ENCODE results near the gene TFR2. TPM values are rescaled to one million over a fixed set of nuclear protein-coding genes. Genes with fewer than 3 reads are reported as not detected.

TFR2 gene
- total RNA-seq, 2 donors from 2014 or later, result 0.26 TPM; not detected in 1

DNA sequence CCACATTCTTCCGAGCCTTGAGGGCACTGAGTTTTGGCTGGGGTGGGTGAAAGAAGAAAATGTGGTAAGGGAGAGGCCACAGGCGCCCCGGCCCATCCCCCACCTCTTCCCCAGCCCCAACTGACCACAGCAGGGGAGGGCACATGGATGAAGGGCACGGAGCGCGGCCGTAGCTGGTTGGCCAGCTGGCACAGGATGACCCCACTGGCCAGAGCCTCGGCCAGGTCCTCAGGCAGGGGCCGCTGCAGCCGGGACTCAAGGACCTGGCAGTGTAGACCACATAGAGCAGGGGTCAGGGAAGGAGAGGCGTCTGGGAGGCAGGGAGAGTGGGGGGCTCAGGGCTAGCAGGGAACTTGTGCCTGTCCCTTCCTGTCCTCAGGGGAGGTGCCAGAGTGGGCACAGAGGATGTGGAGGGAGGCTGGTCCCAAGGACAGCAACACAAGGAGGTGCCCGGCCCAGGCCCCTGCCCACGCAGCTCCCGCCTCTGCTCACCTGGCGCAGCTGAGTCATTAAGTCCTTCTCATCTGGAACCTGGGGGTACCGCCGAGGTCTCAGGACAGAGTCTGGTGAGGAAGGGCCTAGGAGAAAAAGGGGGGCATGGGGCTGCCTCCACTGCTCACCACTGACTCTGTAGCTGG lies 65.5 kb downstream of the TFR2 start:
- TF ChIP-seq, protein P1, sequence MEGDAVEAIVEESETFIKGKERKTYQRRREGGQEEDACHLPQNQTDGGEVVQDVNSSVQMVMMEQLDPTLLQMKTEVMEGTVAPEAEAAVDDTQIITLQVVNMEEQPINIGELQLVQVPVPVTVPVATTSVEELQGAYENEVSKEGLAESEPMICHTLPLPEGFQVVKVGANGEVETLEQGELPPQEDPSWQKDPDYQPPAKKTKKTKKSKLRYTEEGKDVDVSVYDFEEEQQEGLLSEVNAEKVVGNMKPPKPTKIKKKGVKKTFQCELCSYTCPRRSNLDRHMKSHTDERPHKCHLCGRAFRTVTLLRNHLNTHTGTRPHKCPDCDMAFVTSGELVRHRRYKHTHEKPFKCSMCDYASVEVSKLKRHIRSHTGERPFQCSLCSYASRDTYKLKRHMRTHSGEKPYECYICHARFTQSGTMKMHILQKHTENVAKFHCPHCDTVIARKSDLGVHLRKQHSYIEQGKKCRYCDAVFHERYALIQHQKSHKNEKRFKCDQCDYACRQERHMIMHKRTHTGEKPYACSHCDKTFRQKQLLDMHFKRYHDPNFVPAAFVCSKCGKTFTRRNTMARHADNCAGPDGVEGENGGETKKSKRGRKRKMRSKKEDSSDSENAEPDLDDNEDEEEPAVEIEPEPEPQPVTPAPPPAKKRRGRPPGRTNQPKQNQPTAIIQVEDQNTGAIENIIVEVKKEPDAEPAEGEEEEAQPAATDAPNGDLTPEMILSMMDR (IDR thresholded peaks at IDR 0.05), result no peak
- no peak for TF ChIP-seq POLR2A (IDR thresholded peaks at IDR 0.05)
- ATAC-seq (no peak), DNase-seq (no peak)
- H3K36me3 ChIP-seq (replicated peaks in 1 of 2; ENCODE audit: insufficient read depth in 1 of 2, low read depth in 2 of 2), result peaks cover 21 to 31% of the 10 kb centered on the region in 2 donors
- no peaks in the 10 kb centered on the region for H3K27me3 ChIP-seq
- intact Hi-C loops (cut with DNase I), result no loop called here
- no peaks in the 10 kb centered on the region for H3K9me3 ChIP-seq
- no peak overlapping the region for H3K4me3 ChIP-seq
- no peak overlapping the region for H3K27ac ChIP-seq
- WGBS, 2 donors, result 83 to 85% methylated on average over 12 to 17 of the region's 17 CpGs
- H3K4me1 ChIP-seq, result peaks cover 7% of the 10 kb centered on the region

DNA sequence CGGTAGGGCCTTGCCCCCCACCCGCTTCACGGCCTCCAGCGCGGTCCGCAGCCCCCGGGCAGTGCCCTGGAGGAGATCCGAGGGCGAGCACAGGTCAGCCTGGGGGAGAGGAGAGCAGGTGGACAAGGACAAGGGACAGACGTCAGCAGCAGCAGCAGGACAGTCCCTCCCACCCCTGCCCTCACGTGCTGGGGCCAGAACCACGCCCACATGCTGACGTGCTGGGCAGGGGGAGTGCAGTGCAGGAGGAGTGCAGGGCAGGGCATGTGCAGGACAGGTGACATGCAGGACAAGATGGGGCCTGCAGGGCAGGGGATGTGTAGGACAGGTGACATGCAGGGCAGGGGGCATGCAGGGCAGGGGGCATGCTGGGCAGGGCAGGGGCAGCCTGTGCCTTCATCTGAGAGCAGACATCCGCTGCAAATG lies 66.1 kb downstream of the TFR2 start:
- no peak overlapping the region for H3K27ac ChIP-seq
- intact Hi-C loops (cut with DNase I), result no loop called here
- peaks cover 12% of the 10 kb centered on the region for H3K4me1 ChIP-seq
- H3K9me3 ChIP-seq, result no peaks in the 10 kb centered on the region
- H3K27me3 ChIP-seq, result no peaks in the 10 kb centered on the region
- TF ChIP-seq, protein P1 (IDR thresholded peaks at IDR 0.05), result no peak
- TF ChIP-seq POLR2A (IDR thresholded peaks at IDR 0.05), result no peak
- H3K4me3 ChIP-seq, result no peak overlapping the region
- ATAC-seq (no peak), DNase-seq (no peak)
- 61 to 83% methylated on average over 7 to 13 of the region's 14 CpGs for WGBS, 2 donors
- H3K36me3 ChIP-seq (replicated peaks in 1 of 2; ENCODE audit: insufficient read depth in 1 of 2, low read depth in 2 of 2), result peaks cover 21 to 29% of the 10 kb centered on the region in 2 donors

DNA sequence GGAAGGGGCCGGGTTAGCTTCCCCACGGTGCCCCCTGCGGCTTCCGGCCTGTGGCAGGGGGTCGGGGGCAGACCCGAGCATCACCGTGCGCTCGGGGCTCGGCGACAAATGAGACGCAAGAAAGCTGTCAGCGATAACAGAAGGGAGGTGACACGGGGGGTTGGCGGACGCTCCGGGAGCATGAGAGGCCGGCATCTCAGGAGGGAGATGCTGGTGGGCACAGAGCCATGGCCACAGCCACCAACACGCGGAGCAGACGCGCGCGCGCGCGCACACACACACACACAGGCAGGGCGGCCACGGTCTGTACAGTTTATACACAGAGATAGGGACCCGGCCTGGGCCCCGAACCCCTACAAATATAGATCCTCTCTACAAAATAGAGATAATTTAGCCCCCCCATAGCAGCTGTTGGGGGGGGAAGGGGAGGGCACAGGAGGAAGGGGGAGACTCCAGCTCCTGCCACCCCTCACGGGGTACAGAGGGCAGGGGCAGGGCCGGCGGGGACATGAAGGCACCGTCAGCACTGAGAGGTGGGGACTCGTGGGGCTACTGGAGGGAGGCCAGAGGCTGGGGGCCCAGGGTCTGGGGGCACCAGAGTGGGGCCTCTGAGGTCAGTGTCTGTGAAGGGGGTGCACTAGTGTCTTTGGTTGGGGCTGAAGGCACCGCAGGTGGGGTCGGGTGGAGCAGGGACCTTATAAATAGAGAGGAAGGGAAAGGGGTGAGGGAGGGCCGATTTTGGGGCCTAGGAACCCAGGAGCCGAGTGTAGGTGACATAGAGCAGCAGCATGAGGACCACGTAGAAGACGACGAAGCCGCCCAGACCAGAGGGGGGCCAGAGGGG lies 66.8 kb downstream of the TFR2 start:
- Histone ChIP-seq H3K27me3 (no peaks in the 10 kb centered on the region), H3K36me3 (replicated peaks in 1 of 2; ENCODE audit: insufficient read depth in 1 of 2, low read depth in 2 of 2) (peaks cover 15 to 26% of the 10 kb centered on the region in 2 donors), H3K27ac (no peak overlapping the region), H3K4me1 (peaks cover 18% of the 10 kb centered on the region), H3K4me3 (no peak overlapping the region), H3K9me3 (no peaks in the 10 kb centered on the region)
- TF ChIP-seq, protein P1 (IDR thresholded peaks at IDR 0.05), result no peak
- TF ChIP-seq POLR2A (IDR thresholded peaks at IDR 0.05), result no peak
- ATAC-seq, result no peak
- intact Hi-C loops (cut with DNase I), result no loop called here
- DNase-seq, result no peak
- WGBS, 2 donors, result 92 to 93% methylated on average over 38 to 39 of the region's 44 CpGs

DNA sequence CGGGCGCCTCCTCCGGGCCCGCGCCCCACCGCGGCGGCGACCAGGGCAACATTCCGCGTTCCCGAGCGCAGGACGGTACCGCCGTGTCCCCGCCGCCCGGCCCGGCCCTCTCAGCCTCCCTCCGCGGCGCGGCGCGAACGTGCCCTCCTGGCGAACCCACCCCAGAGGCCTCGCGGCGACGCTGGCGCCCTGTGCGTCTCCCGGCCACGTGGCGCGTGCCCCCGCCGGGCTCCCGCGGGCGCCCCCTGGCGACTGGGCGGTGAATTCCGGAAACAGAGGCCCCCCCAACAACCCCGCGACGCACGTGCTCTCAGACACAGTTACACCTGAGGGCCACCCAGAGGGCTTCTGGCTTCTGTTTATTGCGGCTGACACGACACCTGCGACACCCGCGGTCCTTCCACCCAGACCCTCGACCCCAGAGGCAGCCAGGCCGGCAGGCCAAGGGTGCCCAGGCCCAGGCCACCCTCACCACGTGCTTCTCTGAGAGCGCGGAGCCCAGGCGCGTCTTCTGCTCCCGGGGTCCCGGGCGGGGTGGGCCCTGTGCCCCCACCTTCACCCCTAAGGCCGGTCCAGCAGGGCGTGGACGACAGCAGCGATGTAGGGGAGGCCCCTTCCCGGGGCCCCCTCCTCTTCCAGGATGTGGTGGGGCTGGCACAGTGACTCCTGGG lies 67.5 kb downstream of the TFR2 start, which contains the start of gene SAP25:
TSS of gene SAP25 (minus strand) at position 210 of the 671 bp plus-strand sequence. CDS start at position 52, 158 bp downstream.
- no peaks in the 10 kb centered on the region for H3K27me3 ChIP-seq
- TF ChIP-seq, protein P1 (IDR thresholded peaks at IDR 0.05), result no peak
- TF ChIP-seq POLR2A (IDR thresholded peaks at IDR 0.05), result no peak
- intact Hi-C loops (cut with DNase I), result no loop called here
- H3K9me3 ChIP-seq, result no peaks in the 10 kb centered on the region
- peaks cover 26% of the 10 kb centered on the region for H3K4me1 ChIP-seq
- ATAC-seq (no peak), DNase-seq (no peak)
- WGBS, 2 donors, result 90 to 93% methylated on average over 34 to 43 of the region's 70 CpGs
- peaks cover 15 to 25% of the 10 kb centered on the region in 2 donors for H3K36me3 ChIP-seq (replicated peaks in 1 of 2; ENCODE audit: insufficient read depth in 1 of 2, low read depth in 2 of 2)
- no peak within 1 kb of the TSS for H3K4me3 ChIP-seq
- H3K27ac ChIP-seq, result no peak within 1 kb of the TSS
